ENCODE results near the gene OLFML1.

The OLFML1 gene

DNA sequence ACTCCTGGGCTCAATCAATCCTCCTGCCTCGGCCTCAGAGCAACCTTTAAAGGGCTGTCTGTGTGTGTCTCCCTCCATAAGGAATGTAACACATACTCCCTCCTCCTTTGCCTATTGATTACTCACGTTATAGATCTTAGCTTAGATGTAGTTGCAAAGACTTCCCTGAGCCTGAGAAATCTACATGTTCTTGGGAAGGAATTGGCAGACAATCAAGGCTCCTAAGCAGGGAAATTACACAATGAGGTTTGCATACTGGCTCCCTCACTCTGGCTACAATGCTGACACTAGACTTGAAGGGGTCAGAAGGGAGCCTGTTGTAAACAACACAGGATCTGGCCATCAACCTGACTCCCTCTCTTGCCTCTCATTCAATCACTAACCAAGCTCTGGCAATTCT lies 5.2 kb upstream of the OLFML1 start:
- no peak for DNase-seq (ENCODE audit: low read depth in 1 of 2, low spot score in 1 of 2)
- no peak overlapping the region for H3K4me3 ChIP-seq (replicated peaks; ENCODE audit: insufficient read depth, low read length)
- no peak overlapping the region for H3K27ac ChIP-seq (replicated peaks)
- TF ChIP-seq GABPA (IDR thresholded peaks at IDR 0.05; ENCODE audit: low read depth) = no peak
- TF ChIP-seq, protein P1, sequence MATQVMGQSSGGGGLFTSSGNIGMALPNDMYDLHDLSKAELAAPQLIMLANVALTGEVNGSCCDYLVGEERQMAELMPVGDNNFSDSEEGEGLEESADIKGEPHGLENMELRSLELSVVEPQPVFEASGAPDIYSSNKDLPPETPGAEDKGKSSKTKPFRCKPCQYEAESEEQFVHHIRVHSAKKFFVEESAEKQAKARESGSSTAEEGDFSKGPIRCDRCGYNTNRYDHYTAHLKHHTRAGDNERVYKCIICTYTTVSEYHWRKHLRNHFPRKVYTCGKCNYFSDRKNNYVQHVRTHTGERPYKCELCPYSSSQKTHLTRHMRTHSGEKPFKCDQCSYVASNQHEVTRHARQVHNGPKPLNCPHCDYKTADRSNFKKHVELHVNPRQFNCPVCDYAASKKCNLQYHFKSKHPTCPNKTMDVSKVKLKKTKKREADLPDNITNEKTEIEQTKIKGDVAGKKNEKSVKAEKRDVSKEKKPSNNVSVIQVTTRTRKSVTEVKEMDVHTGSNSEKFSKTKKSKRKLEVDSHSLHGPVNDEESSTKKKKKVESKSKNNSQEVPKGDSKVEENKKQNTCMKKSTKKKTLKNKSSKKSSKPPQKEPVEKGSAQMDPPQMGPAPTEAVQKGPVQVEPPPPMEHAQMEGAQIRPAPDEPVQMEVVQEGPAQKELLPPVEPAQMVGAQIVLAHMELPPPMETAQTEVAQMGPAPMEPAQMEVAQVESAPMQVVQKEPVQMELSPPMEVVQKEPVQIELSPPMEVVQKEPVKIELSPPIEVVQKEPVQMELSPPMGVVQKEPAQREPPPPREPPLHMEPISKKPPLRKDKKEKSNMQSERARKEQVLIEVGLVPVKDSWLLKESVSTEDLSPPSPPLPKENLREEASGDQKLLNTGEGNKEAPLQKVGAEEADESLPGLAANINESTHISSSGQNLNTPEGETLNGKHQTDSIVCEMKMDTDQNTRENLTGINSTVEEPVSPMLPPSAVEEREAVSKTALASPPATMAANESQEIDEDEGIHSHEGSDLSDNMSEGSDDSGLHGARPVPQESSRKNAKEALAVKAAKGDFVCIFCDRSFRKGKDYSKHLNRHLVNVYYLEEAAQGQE (IDR thresholded peaks at IDR 0.05; ENCODE audit: insufficient replicate concordance, low read depth) = no peak
- TF ChIP-seq, protein P2, sequence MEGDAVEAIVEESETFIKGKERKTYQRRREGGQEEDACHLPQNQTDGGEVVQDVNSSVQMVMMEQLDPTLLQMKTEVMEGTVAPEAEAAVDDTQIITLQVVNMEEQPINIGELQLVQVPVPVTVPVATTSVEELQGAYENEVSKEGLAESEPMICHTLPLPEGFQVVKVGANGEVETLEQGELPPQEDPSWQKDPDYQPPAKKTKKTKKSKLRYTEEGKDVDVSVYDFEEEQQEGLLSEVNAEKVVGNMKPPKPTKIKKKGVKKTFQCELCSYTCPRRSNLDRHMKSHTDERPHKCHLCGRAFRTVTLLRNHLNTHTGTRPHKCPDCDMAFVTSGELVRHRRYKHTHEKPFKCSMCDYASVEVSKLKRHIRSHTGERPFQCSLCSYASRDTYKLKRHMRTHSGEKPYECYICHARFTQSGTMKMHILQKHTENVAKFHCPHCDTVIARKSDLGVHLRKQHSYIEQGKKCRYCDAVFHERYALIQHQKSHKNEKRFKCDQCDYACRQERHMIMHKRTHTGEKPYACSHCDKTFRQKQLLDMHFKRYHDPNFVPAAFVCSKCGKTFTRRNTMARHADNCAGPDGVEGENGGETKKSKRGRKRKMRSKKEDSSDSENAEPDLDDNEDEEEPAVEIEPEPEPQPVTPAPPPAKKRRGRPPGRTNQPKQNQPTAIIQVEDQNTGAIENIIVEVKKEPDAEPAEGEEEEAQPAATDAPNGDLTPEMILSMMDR (IDR thresholded peaks at IDR 0.05; ENCODE audit: insufficient read depth, low read length) = no peak
- TF ChIP-seq SPI1 (IDR thresholded peaks at IDR 0.05; ENCODE audit: borderline replicate concordance, low read depth) = no peak
- TF ChIP-seq POLR2AphosphoS5 (IDR thresholded peaks at IDR 0.05; ENCODE audit: low read depth) = no peak
- H3K27me3 ChIP-seq (ENCODE audit: insufficient read depth, poor library complexity, severe bottlenecking) = no peaks in the 10 kb centered on the region

DNA sequence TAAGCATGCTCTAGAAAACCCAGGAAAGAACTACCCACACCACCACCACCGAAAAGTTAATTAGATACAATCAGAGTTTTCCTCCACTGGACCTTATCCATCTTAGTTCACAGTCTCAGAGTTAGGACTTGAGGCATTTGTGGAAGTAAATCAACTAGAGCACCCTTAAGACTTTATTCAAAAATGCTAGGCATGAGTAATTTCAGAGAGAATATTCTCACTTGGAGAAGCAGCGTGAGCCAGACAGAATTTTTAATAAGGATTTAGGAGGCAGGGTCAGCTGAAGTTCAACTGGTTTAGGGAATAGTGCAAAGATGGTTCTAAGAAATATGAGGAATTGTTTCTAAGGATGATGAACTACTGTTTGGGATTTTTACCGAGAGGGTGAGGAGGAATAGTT lies 1.2 kb upstream of the OLFML1 start:
- no peaks in the 10 kb centered on the region for H3K27me3 ChIP-seq (ENCODE audit: insufficient read depth, poor library complexity, severe bottlenecking)
- TF ChIP-seq, protein P2 (IDR thresholded peaks at IDR 0.05; ENCODE audit: insufficient read depth, low read length) = no peak
- TF ChIP-seq GABPA (IDR thresholded peaks at IDR 0.05; ENCODE audit: low read depth) (no peak), POLR2AphosphoS5 (IDR thresholded peaks at IDR 0.05; ENCODE audit: low read depth) (no peak), SPI1 (IDR thresholded peaks at IDR 0.05; ENCODE audit: borderline replicate concordance, low read depth) (no peak)
- TF ChIP-seq, protein P1 (IDR thresholded peaks at IDR 0.05; ENCODE audit: insufficient replicate concordance, low read depth) = no peak
- no peak for DNase-seq (ENCODE audit: low read depth in 1 of 2, low spot score in 1 of 2)
- H3K4me3 ChIP-seq (replicated peaks; ENCODE audit: insufficient read depth, low read length) = no peak overlapping the region
- no peak overlapping the region for H3K27ac ChIP-seq (replicated peaks)

DNA sequence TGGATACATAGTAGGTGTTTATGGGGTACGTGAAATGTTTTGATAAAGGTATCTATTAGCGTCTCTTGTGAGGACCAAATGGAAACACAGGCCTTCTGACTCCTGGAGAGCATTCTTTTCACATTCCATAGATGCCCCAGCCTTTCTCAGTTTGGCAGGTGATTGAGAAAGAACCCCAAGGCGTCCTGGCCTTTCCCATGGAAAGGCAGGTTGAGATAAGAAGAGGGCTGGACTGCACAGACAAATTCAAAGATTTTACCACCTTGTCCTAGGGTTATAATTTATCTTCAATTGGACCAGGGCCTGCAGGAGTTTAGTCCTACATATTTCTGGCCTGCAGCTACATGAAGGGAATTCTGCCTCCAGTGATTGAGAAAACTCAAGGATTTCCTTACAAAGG lies 661 bp upstream of the OLFML1 start:
- Histone ChIP-seq H3K27me3 (ENCODE audit: insufficient read depth, poor library complexity, severe bottlenecking) (no peaks in the 10 kb centered on the region), H3K4me3 (replicated peaks; ENCODE audit: insufficient read depth, low read length) (no peak overlapping the region), H3K27ac (replicated peaks) (no peak overlapping the region)
- no peak for TF ChIP-seq POLR2AphosphoS5 (IDR thresholded peaks at IDR 0.05; ENCODE audit: low read depth)
- TF ChIP-seq GABPA (IDR thresholded peaks at IDR 0.05; ENCODE audit: low read depth) = no peak
- TF ChIP-seq, protein P2 (IDR thresholded peaks at IDR 0.05; ENCODE audit: insufficient read depth, low read length) = no peak
- TF ChIP-seq, protein P1 (IDR thresholded peaks at IDR 0.05; ENCODE audit: insufficient replicate concordance, low read depth) = no peak
- no peak for TF ChIP-seq SPI1 (IDR thresholded peaks at IDR 0.05; ENCODE audit: borderline replicate concordance, low read depth)
- no peak for DNase-seq (ENCODE audit: low read depth in 1 of 2, low spot score in 1 of 2)

Data from HL-60 (cell line).